Loucy (cell line): ENCODE measurements around the gene ARHGAP26.
"Not testable (repeated sequence)": the region's sequence is repeated elsewhere in the genome, so short reads cannot be mapped to it uniquely, and the experiment has no call there.

ENCODE experiments used
- H2AFZ ChIP-seq: fragments of 200-600 bp; sonication (generic); 2 replicates; pipeline ENCODE4 v1.6.0; 2016; ENCODE audit warnings: antibody characterized with exemption, mild to moderate bottlenecking, low read length, moderate library complexity
- H3F3A ChIP-seq: fragments of 200-600 bp; 2 replicates; pipeline ENCODE4 v1.6.0; 2016; ENCODE audit warnings: antibody characterized with exemption, low read depth, mild to moderate bottlenecking
- H3K27me3 ChIP-seq: fragments of 200-600 bp; sonication (generic); 2 replicates; pipeline ENCODE4 v1.6.1; 2014; ENCODE audit warnings: low read length, mild to moderate bottlenecking; ENCODE audit not compliant: insufficient read depth, poor library complexity, severe bottlenecking
- H3K36me3 ChIP-seq: fragments of 200-600 bp; sonication (generic); 2 replicates; pipeline ENCODE4 v1.6.1; 2016; ENCODE audit warnings: low read length; ENCODE audit not compliant: insufficient read depth
- H3K4me1 ChIP-seq: fragments of 200-600 bp; sonication (generic); 2 replicates; pipeline ENCODE4 v1.5.1; 2014; ENCODE audit warnings: low read length, mild to moderate bottlenecking; ENCODE audit not compliant: insufficient read depth, poor library complexity, severe bottlenecking
- H3K4me2 ChIP-seq: fragments of 200-600 bp; sonication (generic); 2 replicates; pipeline ENCODE4 v1.6.0; 2014; ENCODE audit warnings: antibody characterized with exemption, low read length, low read depth, mild to moderate bottlenecking; ENCODE audit not compliant: poor library complexity, severe bottlenecking
- H3K4me3 ChIP-seq: fragments of 200-600 bp; sonication (generic); 2 replicates; pipeline ENCODE4 v1.5.1; 2014; ENCODE audit warnings: low read length, mild to moderate bottlenecking, mixed read lengths; ENCODE audit not compliant: poor library complexity, severe bottlenecking
- H3K79me2 ChIP-seq: fragments of 200-600 bp; sonication (generic); 2 replicates; pipeline ENCODE4 v1.6.1; 2014; ENCODE audit warnings: low read length; ENCODE audit not compliant: insufficient read depth
- H3K9ac ChIP-seq: fragments of 200-600 bp; sonication (generic); 2 replicates; pipeline ENCODE4 v1.6.0; 2014; ENCODE audit warnings: mild to moderate bottlenecking, low read depth, low read length, moderate library complexity; ENCODE audit not compliant: poor library complexity, severe bottlenecking
- H3K9me2 ChIP-seq: fragments of 200-600 bp; sonication (generic); replicated peaks from 2 replicates; pipeline ENCODE4 v1.6.1; 2016; ENCODE audit warnings: low read depth, low read length, mixed read lengths
- H3K9me3 ChIP-seq: fragments of 200-600 bp; sonication (generic); 2 replicates; pipeline ENCODE4 v1.6.1; 2014; ENCODE audit warnings: mild to moderate bottlenecking, antibody characterized with exemption, low read length, low read depth; ENCODE audit not compliant: insufficient read depth
- H4K20me1 ChIP-seq: fragments of 200-600 bp; sonication (generic); 2 replicates; pipeline ENCODE4 v1.6.0; 2014; ENCODE audit warnings: antibody characterized with exemption, low read length, mild to moderate bottlenecking; ENCODE audit not compliant: insufficient read depth, poor library complexity, severe bottlenecking
- CTCF ChIP-seq: fragments of 200-600 bp; sonication (generic); conservative IDR thresholded peaks from 2 replicates; pipeline ENCODE4 v1.5.1; 2014; ENCODE audit warnings: mild to moderate bottlenecking, antibody characterized with exemption, low read length
- EZH2phosphoT487 ChIP-seq: fragments of 200-600 bp; IDR thresholded peaks from 2 replicates; pipeline ENCODE4 v1.6.1; 2018; ENCODE audit warnings: antibody characterized with exemption, mild to moderate bottlenecking, moderate library complexity, borderline replicate concordance

ARHGAP26 gene

GRCh38 chr5:142982821-142983200 is 212.6 kb downstream of the ARHGAP26 start:
- no peaks in the 10 kb centered on the region for H3K27me3 ChIP-seq
- no peaks in the 10 kb centered on the region for H3K79me2 ChIP-seq
- no peaks in the 10 kb centered on the region for H3K36me3 ChIP-seq
- H3K4me3 ChIP-seq = no peak overlapping the region
- H3K9ac ChIP-seq = no peak overlapping the region
- H2AFZ ChIP-seq = no peak overlapping the region
- no peaks in the 10 kb centered on the region for H3K9me3 ChIP-seq
- H3K4me2 ChIP-seq = no peak overlapping the region
- TF ChIP-seq EZH2phosphoT487 = no peak
- TF ChIP-seq CTCF = peak; percentile 49
- H3K4me1 ChIP-seq = peaks cover 44% of the 10 kb centered on the region
- 0 out of 2 replicates have a peak, but pooled peaks cover 5% of the 10 kb centered on the region for H3F3A ChIP-seq
- H4K20me1 ChIP-seq = no peaks in the 10 kb centered on the region
- H3K9me2 ChIP-seq = no peaks in the 10 kb centered on the region

- Histone ChIP-seq H3K9me2 (no peaks in the 10 kb centered on the region), H2AFZ (0 out of 2 replicates have a peak overlapping the region, but pooled peaks have one; percentile 2), H3K9ac (peak overlapping the region; percentile 4), H3K4me1 (peaks cover 32% of the 10 kb centered on the region), H3F3A (0 out of 2 replicates have a peak, but pooled peaks cover 5% of the 10 kb centered on the region), H3K27me3 (no peaks in the 10 kb centered on the region), H3K4me3 (no peak overlapping the region), H3K9me3 (no peaks in the 10 kb centered on the region), H4K20me1 (no peaks in the 10 kb centered on the region), H3K79me2 (no peaks in the 10 kb centered on the region), H3K36me3 (no peaks in the 10 kb centered on the region), H3K4me2 (peak overlapping the region; percentile 18)
- TF ChIP-seq EZH2phosphoT487 (no peak), CTCF (no peak)
Observed at GRCh38 chr5:142984011-142984410, 213.8 kb downstream of the ARHGAP26 start.

- H3K9me3 ChIP-seq = no peaks in the 10 kb centered on the region
- H3F3A ChIP-seq = 0 out of 2 replicates have a peak, but pooled peaks cover 5% of the 10 kb centered on the region
Observed at GRCh38 chr5:142984525-142984924, 214.3 kb downstream of the ARHGAP26 start.

DNA sequence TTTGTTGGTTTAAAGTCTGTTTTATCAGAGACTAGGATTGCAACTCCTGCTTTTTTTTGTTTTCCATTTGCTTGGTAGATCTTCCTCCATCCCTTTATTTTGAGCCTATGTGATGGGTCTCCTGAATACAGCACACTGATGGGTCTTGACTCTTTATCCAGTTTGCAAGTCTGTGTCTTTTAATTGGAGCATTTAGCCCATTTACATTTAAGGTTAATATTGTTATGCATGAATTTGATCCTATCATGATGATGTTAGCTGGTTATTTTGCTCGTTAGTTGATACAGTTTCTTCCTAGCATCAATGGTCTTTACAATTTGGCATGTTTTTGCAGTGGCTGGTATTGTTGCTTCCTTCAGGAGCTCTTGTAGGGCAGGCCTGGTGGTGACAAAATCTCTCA is 219.1 kb downstream of the ARHGAP26 start:
- H3K9me2 ChIP-seq, H3K4me1 ChIP-seq, H3K4me3 ChIP-seq, H3F3A ChIP-seq, H3K4me2 ChIP-seq, H3K9me3 ChIP-seq, H3K36me3 ChIP-seq, H2AFZ ChIP-seq, H3K79me2 ChIP-seq, H3K27me3 ChIP-seq, H4K20me1 ChIP-seq, H3K9ac ChIP-seq: not testable (repeated sequence)

More at GRCh38 chr5:142984525-142984924, 214.3 kb downstream of the ARHGAP26 start:
- TF ChIP-seq CTCF = no peak
- TF ChIP-seq EZH2phosphoT487 = no peak
- H3K9ac ChIP-seq = no peak overlapping the region
- H3K4me1 ChIP-seq = peaks cover 32% of the 10 kb centered on the region
- no peaks in the 10 kb centered on the region for H3K27me3 ChIP-seq
- H2AFZ ChIP-seq = no peak overlapping the region
- H3K4me2 ChIP-seq = no peak overlapping the region
- H3K79me2 ChIP-seq = no peaks in the 10 kb centered on the region
- H3K9me2 ChIP-seq = no peaks in the 10 kb centered on the region
- H4K20me1 ChIP-seq = no peaks in the 10 kb centered on the region
- no peak overlapping the region for H3K4me3 ChIP-seq
- H3K36me3 ChIP-seq = no peaks in the 10 kb centered on the region

DNA sequence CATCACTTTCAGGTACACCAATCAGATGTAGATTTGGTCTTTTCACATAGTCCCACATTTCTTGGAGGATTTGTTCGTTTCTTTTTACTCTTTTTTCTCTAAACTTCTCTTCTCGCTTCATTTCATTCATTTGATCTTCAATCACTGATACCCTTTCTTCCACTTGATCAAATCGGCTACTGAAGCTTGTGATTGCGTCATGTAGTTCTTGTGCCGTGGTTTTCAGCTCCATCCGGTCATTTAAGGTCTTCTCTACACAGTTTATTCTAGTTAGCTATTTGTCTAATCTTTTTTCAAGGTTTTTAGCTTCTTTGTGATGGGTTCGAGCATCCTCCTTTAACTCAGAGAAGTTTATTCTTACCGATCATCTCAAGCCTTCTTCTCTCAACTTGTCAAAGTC is 219.9 kb downstream of the ARHGAP26 start:
- not testable (repeated sequence) for H3K9me2 ChIP-seq, H2AFZ ChIP-seq, H3F3A ChIP-seq, H3K27me3 ChIP-seq, H3K79me2 ChIP-seq, H3K36me3 ChIP-seq, H3K4me3 ChIP-seq, H4K20me1 ChIP-seq, H3K4me1 ChIP-seq, H3K9me3 ChIP-seq, H3K9ac ChIP-seq, H3K4me2 ChIP-seq
